K562 (cell line): ENCODE data around the gene SLC2A13. TPM values are rescaled to one million over a fixed set of nuclear protein-coding genes. Genes with fewer than 3 reads are reported as not detected.

Experiments used
- ATAC-seq: fragments of 200-7000 bp; cut with Tn5 transposase; 3 replicates; pipeline ENCODE4 v1.9.1; 2020; ENCODE audit warnings: moderate library complexity
- BruUV-seq: library from RNA; stranded (reverse); fragments of 400-500 nt; replicated peaks from 2 replicates; lab custom pipeline; 2021; lab: Mats Ljungman, UMichigan
- CTCF ChIA-PET: fragments of 300-600 bp; formaldehyde crosslinking; extraction: SDS; loops from one replicate; lab custom pipeline; 2021; ENCODE audit warnings: low intra/inter-chr PET ratio; lab: Yijun Ruan, JAX
- POLR2A ChIA-PET: fragments of 300-600, 350-650 bp; sonication (Branson Sonifier 250); formaldehyde crosslinking; extraction: SDS; loops from one replicate; lab custom pipeline; 2021; ENCODE audit warnings: antibody characterized with exemption, inconsistent platforms; lab: Yijun Ruan, JAX
- DNase-seq, 4 experiments: peaks; one replicate each; pipeline versions ENCODE4 v3.0.0 to v3.0.0-alpha.2; 2011 to 2018; ENCODE audit warnings: low spot score in 3 of 4, mixed read lengths in 3 of 4; ENCODE audit errors: extremely low read depth in 1 of 4
- FAIRE-seq: peaks from 2 replicates; lab custom pipeline; 2011; peaks lifted over from hg19 to GRCh38; lab: Jason Lieb, UNC
- H2AFZ ChIP-seq: 2 replicates; pipeline ENCODE4 v1.6.0; 2011; ENCODE audit warnings: low read depth, low read length, control low read depth, inconsistent platforms
- H3K27ac ChIP-seq: fragments of 200-600 bp; 3 replicates; pipeline ENCODE4 v1.8.0; 2011; ENCODE audit warnings: low read depth, mild to moderate bottlenecking, control low read depth, inconsistent platforms, low read length, moderate library complexity, mixed read lengths; ENCODE audit errors: extremely low read depth
- H3K27me3 ChIP-seq, 2 experiments: fragments of 300-600 bp in 1 of 2; 2 replicates in 1 of 2; 3 replicates in 1 of 2; pipeline versions ENCODE4 v1.6.0 to v1.8.0; 2011; ENCODE audit warnings: inconsistent platforms in 2 of 2, low read length in 2 of 2, mild to moderate bottlenecking in 1 of 2, mixed read lengths in 1 of 2, moderate library complexity in 1 of 2; ENCODE audit not compliant: control insufficient read depth in 2 of 2, insufficient read depth in 2 of 2
- H3K36me3 ChIP-seq: fragments of 300-600 bp; 3 replicates; pipeline ENCODE4 v1.8.0; 2011; ENCODE audit warnings: mild to moderate bottlenecking, low read length, inconsistent platforms; ENCODE audit not compliant: control insufficient read depth, insufficient read depth
- H3K4me1 ChIP-seq, 2 experiments: fragments of 200-600 bp in 1 of 2; replicated peaks in 1 of 2; 2 replicates in 1 of 2; 3 replicates in 1 of 2; pipeline versions ENCODE4 v1.5.1 to v1.8.0; 2011; ENCODE audit warnings: inconsistent platforms in 2 of 2, low read length in 2 of 2, mild to moderate bottlenecking in 1 of 2, mixed read lengths in 1 of 2, moderate library complexity in 1 of 2; ENCODE audit not compliant: control insufficient read depth in 2 of 2, insufficient read depth in 2 of 2
- H3K4me2 ChIP-seq: 2 replicates; pipeline ENCODE4 v1.6.1; 2011; ENCODE audit warnings: low read length, control low read depth, inconsistent platforms, mixed read lengths; ENCODE audit not compliant: insufficient read depth
- H3K4me3 ChIP-seq: fragments of 200-600 bp; sonication (generic), shearing (Covaris generic); 2 replicates; pipeline ENCODE4 v1.5.1; 2016; ENCODE audit warnings: control low read depth, inconsistent platforms
- H3K79me2 ChIP-seq: fragments of 200-600 bp; 3 replicates; pipeline ENCODE4 v1.8.0; 2011; ENCODE audit warnings: low read length, inconsistent platforms; ENCODE audit not compliant: control insufficient read depth, insufficient read depth
- H3K9ac ChIP-seq, 2 experiments: 2 replicates each; pipeline versions ENCODE4 v1.6.0 to v1.6.1; 2011; ENCODE audit warnings: low read depth in 2 of 2, low read length in 2 of 2, control low read depth in 1 of 2, inconsistent platforms in 1 of 2, mild to moderate bottlenecking in 1 of 2, mixed read lengths in 1 of 2; ENCODE audit not compliant: insufficient read depth in 1 of 2
- H3K9me1 ChIP-seq: one replicate; pipeline ENCODE4 v1.6.0; 2011; ENCODE audit warnings: inconsistent platforms, mild to moderate bottlenecking, low read length, moderate library complexity; ENCODE audit not compliant: control insufficient read depth, insufficient read depth
- H3K9me3 ChIP-seq: replicated peaks from 2 replicates; pipeline ENCODE4 v1.5.1; 2011; ENCODE audit warnings: low read depth, low read length, inconsistent platforms; ENCODE audit not compliant: control insufficient read depth, insufficient read depth
- H4K20me1 ChIP-seq: replicated peaks from 2 replicates; pipeline ENCODE4 v1.6.1; 2011; ENCODE audit warnings: low read length, inconsistent platforms, mixed read lengths; ENCODE audit not compliant: control insufficient read depth, insufficient read depth
- ATF1 ChIP-seq, 2 experiments: fragments of 450-650 bp in 1 of 2; IDR thresholded peaks; 2 replicates each; pipeline ENCODE4 v1.6.1; 2016; ENCODE audit warnings: missing compliant biosample characterization in 1 of 2, missing genetic modification characterization in 1 of 2
- DNMT1 ChIP-seq: fragments of 450-650 bp; IDR thresholded peaks from 2 replicates; pipeline ENCODE4 v1.6.1; 2016; ENCODE audit warnings: antibody characterized with exemption, mild to moderate bottlenecking
- MXI1 ChIP-seq: IDR thresholded peaks from 2 replicates; pipeline ENCODE4 v1.6.1; 2011; ENCODE audit warnings: low read depth, mild to moderate bottlenecking, improper control_type of control experiment, low read length
- NFRKB ChIP-seq: fragments of 450-650 bp; IDR thresholded peaks from 2 replicates; pipeline ENCODE4 v1.6.1; 2016; ENCODE audit warnings: low read depth
- SMARCA5 ChIP-seq: fragments of 450-650 bp; IDR thresholded peaks from 2 replicates; pipeline ENCODE4 v1.6.1; 2016
- SNRNP70 ChIP-seq: fragments of 200-400 bp; formaldehyde crosslinking; optimal IDR thresholded peaks from 2 replicates; pipeline ENCODE3; 2017; ENCODE audit warnings: low read depth, low read length
- SOX6 ChIP-seq: fragments of 450-650 bp; IDR thresholded peaks from 2 replicates; pipeline ENCODE4 v1.6.1; 2014; ENCODE audit warnings: mild to moderate bottlenecking
- TCF15 ChIP-seq: fragments of 250-450 bp; sonication (Bioruptor Pico); IDR thresholded peaks from 2 replicates; pipeline ENCODE4 v1.8.0; 2022; ENCODE audit warnings: moderate library complexity, mild to moderate bottlenecking, inconsistent platforms
- TCF7L2 ChIP-seq: fragments of 150-350 bp; IDR thresholded peaks from 2 replicates; pipeline ENCODE4 v1.6.1; 2016; ENCODE audit warnings: low read depth, mild to moderate bottlenecking, low read length, moderate library complexity
- ZNF274 ChIP-seq: IDR thresholded peaks from 2 replicates; pipeline ENCODE4 v1.6.1; 2011; ENCODE audit warnings: low read depth, mild to moderate bottlenecking, low read length, moderate library complexity, borderline replicate concordance
- WGBS: fragments of 100-300 bp; shearing (Covaris generic); methylation state at CpG from one replicate; pipeline ENCODE4 v1.1.6; 2016; ENCODE audit warnings: low coverage, mixed read lengths; ENCODE audit not compliant: insufficient coverage; ENCODE audit errors: missing lambda C conversion rate; 5-methylcytosine and 5-hydroxymethylcytosine counted together
- in situ Hi-C: fragments of 300-500 bp; cut with MboI; formaldehyde crosslinking; loops from 4 replicates; pipeline ENCODE4 v1.15.0; 2018; ENCODE audit warnings: inconsistent platforms, mixed read lengths
- intact Hi-C: fragments of 100-400 bp; cut with micrococcal nuclease; formaldehyde crosslinking; loops from 2 replicates; pipeline ENCODE4 v1.14.2; 2022
- polyA plus RNA-seq, 8 experiments: library from polyadenylated mRNA; depleted of rRNA in 4 of 8; stranded (reverse) in 5 of 8; unstranded in 3 of 8; fragments of >200 nt; fragmentation: Nextera tagmentation in 2 of 8; fragmentation: Illumina TruSeq in 1 of 8; extraction: Ambion mirVana in 2 of 8; extraction: Trizol in 1 of 8; gene quantifications; 2 replicates each; pipeline versions ENCODE4 v1.2.1 to v1.2.3, GENCODE V29; 2011 to 2014; ENCODE audit warnings: inconsistent platforms in 1 of 8, missing spikeins in 1 of 8
- total RNA-seq, 7 experiments: library from RNA; depleted of rRNA in 6 of 7; stranded (reverse); fragments of >200 nt in 6 of 7; fragmentation: Illumina TruSeq in 2 of 7; extraction: Trizol in 2 of 7; gene quantifications; 2 replicates each; pipeline versions ENCODE4 v1.2.1 to v1.2.3, GENCODE V29; 2011 to 2021; ENCODE audit warnings: low replicate concordance in 1 of 7
- TF ChIP-seq, protein P1 (sequence below): fragments of 200-400 bp; formaldehyde crosslinking; IDR thresholded peaks from 2 replicates; pipeline ENCODE4 v1.6.1; 2017; ENCODE audit warnings: mild to moderate bottlenecking, low read depth, low read length, moderate library complexity
- TF ChIP-seq, protein P2 (sequence below): sonication (generic); formaldehyde crosslinking; IDR thresholded peaks from 2 replicates; pipeline ENCODE4 v1.8.0; 2022; ENCODE audit warnings: mild to moderate bottlenecking, missing genetic modification reagents

SLC2A13 gene
- total and polyA plus RNA-seq, 9 of the 15 experiments (the other 6 are each of a cell fraction or from before 2014, with no cell fraction given) = 1.7 to 12.4 (median 9.0) TPM

GRCh38 chr12:40146800-40147797 is 41.2 kb upstream of the SLC2A13 start (continued):
- no peak for TF ChIP-seq TCF15
- TF ChIP-seq SOX6 = no peak
- TF ChIP-seq, protein P1, sequence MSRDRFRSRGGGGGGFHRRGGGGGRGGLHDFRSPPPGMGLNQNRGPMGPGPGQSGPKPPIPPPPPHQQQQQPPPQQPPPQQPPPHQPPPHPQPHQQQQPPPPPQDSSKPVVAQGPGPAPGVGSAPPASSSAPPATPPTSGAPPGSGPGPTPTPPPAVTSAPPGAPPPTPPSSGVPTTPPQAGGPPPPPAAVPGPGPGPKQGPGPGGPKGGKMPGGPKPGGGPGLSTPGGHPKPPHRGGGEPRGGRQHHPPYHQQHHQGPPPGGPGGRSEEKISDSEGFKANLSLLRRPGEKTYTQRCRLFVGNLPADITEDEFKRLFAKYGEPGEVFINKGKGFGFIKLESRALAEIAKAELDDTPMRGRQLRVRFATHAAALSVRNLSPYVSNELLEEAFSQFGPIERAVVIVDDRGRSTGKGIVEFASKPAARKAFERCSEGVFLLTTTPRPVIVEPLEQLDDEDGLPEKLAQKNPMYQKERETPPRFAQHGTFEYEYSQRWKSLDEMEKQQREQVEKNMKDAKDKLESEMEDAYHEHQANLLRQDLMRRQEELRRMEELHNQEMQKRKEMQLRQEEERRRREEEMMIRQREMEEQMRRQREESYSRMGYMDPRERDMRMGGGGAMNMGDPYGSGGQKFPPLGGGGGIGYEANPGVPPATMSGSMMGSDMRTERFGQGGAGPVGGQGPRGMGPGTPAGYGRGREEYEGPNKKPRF = no peak
- no peak for TF ChIP-seq SNRNP70
- TF ChIP-seq MXI1 = no peak

GRCh38 chr12:40145896-40146295 is 40.0 kb upstream of the SLC2A13 start:
- Histone ChIP-seq H3K4me1 (no peaks in the 10 kb centered on the region), H3K27me3 (no peaks in the 10 kb centered on the region), H3K4me3 (no peak overlapping the region), H3K9me3 (no peaks in the 10 kb centered on the region), H3K36me3 (no peaks in the 10 kb centered on the region), H3K27ac (no peak overlapping the region), H3K4me2 (no peak overlapping the region), H3K9ac (no peak overlapping the region), H4K20me1 (no peaks in the 10 kb centered on the region), H3K79me2 (no peaks in the 10 kb centered on the region), H3K9me1 (no peaks in the 10 kb centered on the region), H2AFZ (no peak overlapping the region)
- DNase-seq (peak in 1 of 4 experiments; percentile 7), ATAC-seq (no peak), FAIRE-seq (no peak)
- CTCF ChIA-PET = no interaction called here
- POLR2A ChIA-PET = no interaction called here
- in situ Hi-C loops = no loop called here
- intact Hi-C loops = no loop called here
- 14% methylated on average over 1 of the region's 1 CpG for WGBS
- no TSS peak for BruUV-seq
- TF ChIP-seq DNMT1 (no peak), ZNF274 (no peak), ATF1 (CRISPR knock-in tag; IDR thresholded peaks at IDR 0.05) (no peak), ATF1 (tag; IDR thresholded peaks at IDR 0.05) (no peak), SMARCA5 (no peak), NFRKB (no peak), TCF7L2 (no peak)
- TF ChIP-seq, protein P2, sequence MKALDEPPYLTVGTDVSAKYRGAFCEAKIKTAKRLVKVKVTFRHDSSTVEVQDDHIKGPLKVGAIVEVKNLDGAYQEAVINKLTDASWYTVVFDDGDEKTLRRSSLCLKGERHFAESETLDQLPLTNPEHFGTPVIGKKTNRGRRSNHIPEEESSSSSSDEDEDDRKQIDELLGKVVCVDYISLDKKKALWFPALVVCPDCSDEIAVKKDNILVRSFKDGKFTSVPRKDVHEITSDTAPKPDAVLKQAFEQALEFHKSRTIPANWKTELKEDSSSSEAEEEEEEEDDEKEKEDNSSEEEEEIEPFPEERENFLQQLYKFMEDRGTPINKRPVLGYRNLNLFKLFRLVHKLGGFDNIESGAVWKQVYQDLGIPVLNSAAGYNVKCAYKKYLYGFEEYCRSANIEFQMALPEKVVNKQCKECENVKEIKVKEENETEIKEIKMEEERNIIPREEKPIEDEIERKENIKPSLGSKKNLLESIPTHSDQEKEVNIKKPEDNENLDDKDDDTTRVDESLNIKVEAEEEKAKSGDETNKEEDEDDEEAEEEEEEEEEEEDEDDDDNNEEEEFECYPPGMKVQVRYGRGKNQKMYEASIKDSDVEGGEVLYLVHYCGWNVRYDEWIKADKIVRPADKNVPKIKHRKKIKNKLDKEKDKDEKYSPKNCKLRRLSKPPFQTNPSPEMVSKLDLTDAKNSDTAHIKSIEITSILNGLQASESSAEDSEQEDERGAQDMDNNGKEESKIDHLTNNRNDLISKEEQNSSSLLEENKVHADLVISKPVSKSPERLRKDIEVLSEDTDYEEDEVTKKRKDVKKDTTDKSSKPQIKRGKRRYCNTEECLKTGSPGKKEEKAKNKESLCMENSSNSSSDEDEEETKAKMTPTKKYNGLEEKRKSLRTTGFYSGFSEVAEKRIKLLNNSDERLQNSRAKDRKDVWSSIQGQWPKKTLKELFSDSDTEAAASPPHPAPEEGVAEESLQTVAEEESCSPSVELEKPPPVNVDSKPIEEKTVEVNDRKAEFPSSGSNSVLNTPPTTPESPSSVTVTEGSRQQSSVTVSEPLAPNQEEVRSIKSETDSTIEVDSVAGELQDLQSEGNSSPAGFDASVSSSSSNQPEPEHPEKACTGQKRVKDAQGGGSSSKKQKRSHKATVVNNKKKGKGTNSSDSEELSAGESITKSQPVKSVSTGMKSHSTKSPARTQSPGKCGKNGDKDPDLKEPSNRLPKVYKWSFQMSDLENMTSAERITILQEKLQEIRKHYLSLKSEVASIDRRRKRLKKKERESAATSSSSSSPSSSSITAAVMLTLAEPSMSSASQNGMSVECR = no peak
